Peyer's patch (tissue), 4 donors: Measurements from ENCODE around the gene TTLL4.

Experiments used
- POLR2A ChIP-seq, 2 donors: fragments of 450-650 bp; IDR thresholded peaks; one replicate each; pipeline ENCODE4 v1.5.1; 2017; ENCODE audit warnings: antibody characterized with exemption in 2 of 2, mild to moderate bottlenecking in 2 of 2, moderate library complexity in 2 of 2
- TF ChIP-seq, protein P1 (sequence below), 6 experiments: fragments of 450-650 bp in 4 of 6; fragments of 200-600 bp in 2 of 6; sonication (generic) in 1 of 6; IDR thresholded peaks; one replicate each; pipeline ENCODE4 v1.5.1; 2017 to 2019; ENCODE audit warnings: antibody characterized with exemption in 6 of 6, mild to moderate bottlenecking in 3 of 6, moderate library complexity in 1 of 6

DNA sequence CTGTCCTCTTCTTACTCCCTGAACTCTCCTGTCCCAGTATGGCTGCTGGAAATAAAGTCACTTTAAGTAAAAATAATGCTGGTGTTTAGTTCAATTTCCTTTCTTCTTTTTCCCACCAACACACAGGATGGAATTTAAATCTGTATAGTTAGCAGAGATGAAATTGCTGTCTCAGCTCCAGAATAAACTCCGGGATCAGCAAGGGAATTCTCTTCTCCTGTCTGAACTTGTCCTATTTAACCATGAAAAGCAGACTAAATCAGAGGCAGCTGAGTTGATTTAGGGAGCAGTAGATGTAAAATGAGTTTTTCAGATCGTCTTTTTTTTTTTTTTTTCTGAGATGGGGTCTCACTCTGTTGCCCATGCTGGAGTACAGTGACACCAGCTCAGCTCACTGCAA, 25.9 kb downstream of the TTLL4 start:
- TF ChIP-seq, protein P1, sequence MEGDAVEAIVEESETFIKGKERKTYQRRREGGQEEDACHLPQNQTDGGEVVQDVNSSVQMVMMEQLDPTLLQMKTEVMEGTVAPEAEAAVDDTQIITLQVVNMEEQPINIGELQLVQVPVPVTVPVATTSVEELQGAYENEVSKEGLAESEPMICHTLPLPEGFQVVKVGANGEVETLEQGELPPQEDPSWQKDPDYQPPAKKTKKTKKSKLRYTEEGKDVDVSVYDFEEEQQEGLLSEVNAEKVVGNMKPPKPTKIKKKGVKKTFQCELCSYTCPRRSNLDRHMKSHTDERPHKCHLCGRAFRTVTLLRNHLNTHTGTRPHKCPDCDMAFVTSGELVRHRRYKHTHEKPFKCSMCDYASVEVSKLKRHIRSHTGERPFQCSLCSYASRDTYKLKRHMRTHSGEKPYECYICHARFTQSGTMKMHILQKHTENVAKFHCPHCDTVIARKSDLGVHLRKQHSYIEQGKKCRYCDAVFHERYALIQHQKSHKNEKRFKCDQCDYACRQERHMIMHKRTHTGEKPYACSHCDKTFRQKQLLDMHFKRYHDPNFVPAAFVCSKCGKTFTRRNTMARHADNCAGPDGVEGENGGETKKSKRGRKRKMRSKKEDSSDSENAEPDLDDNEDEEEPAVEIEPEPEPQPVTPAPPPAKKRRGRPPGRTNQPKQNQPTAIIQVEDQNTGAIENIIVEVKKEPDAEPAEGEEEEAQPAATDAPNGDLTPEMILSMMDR (IDR thresholded peaks at IDR 0.05), result no peak
- no peak for TF ChIP-seq POLR2A (IDR thresholded peaks at IDR 0.05)
